Activated CD4-positive, alpha-beta T cell treated with anti-CD3 and anti-CD28 coated beads, Interleukin-2, Interleukin-4, amounts not matched to agents 100 ng/mL and 50 ng/mL, durations not matched to agents 16 hours and 8 hours (primary cell): ENCODE data around the gene TBCE.
A peak's percentile ranks its signal among the peaks of the same experiment; 100 is the strongest.

ENCODE experiments used
- DNase-seq: peaks from one replicate; pipeline ENCODE4 v3.0.0-alpha.2; 2020; ENCODE audit warnings: low spot score

Gene TBCE, protein sequence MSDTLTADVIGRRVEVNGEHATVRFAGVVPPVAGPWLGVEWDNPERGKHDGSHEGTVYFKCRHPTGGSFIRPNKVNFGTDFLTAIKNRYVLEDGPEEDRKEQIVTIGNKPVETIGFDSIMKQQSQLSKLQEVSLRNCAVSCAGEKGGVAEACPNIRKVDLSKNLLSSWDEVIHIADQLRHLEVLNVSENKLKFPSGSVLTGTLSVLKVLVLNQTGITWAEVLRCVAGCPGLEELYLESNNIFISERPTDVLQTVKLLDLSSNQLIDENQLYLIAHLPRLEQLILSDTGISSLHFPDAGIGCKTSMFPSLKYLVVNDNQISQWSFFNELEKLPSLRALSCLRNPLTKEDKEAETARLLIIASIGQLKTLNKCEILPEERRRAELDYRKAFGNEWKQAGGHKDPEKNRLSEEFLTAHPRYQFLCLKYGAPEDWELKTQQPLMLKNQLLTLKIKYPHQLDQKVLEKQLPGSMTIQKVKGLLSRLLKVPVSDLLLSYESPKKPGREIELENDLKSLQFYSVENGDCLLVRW

DNA sequence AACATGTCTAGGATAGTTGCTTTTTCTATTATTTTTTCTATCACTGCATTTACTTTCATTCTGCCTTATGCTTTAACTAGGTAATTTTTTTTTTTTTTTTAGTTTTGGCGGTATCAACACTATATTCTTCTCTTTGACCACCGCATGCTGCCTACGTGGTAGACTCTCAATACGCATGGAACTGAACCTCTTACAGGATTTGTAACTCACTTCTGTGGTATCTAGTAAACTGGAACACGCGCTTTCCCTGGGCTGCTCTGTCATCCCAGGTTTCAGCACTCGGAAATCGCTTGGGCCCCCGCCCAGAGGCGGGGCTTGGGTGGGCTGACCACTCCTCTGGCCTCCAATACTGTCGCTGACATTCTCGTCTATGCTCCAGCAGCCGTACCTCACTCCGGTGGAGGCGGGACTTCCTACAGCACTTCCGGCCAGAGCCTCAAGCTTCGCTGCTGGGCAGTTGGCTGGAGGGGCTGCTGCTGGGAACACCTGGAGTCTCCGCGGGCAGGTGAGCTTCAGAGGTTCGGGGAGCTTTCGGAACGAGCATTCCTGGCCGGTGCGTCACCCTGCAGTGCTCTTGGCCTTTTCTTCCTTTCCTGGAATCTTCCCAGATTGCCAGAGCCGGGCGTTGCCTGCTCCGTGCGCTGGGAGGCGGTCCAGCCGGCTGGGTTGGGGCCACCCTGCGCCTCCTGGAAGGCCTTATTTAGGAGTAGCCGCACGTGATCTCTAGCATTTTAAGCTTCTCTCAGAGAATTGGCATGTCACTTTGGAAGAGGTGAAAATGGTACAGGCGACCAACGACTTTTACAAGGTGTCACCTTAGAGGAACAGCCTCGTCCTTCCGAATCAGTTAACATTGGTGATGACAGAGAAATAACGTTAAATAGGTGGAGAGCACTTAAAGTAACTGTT is at the start of gene TBCE:
Gene TBCE (plus strand): TSS at position 428 of the 909 bp plus-strand sequence. CDS start 12,623 bp downstream, outside the sequence.
- DNase-seq, result peak; percentile 93

DNA sequence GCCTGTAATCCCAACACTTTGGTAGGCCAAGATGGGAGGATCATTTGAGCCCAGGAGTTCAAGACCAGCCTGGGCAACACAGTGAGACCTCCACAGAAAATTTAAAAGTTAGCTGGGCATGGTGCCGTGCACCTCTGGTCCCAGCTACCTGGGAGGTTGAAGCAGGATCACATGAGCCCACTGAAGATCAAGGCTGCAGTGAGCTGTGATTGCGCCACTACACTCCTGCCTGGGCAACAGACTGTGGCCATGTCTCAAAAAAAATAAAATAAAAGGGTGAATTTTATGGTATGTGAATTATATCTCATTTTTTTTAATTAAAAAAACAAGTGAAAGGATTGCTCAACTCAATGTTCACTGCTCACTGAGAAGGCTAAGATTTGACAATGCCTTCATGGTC is 48.0 kb upstream of the TBCE start:
- no peak for DNase-seq

DNA sequence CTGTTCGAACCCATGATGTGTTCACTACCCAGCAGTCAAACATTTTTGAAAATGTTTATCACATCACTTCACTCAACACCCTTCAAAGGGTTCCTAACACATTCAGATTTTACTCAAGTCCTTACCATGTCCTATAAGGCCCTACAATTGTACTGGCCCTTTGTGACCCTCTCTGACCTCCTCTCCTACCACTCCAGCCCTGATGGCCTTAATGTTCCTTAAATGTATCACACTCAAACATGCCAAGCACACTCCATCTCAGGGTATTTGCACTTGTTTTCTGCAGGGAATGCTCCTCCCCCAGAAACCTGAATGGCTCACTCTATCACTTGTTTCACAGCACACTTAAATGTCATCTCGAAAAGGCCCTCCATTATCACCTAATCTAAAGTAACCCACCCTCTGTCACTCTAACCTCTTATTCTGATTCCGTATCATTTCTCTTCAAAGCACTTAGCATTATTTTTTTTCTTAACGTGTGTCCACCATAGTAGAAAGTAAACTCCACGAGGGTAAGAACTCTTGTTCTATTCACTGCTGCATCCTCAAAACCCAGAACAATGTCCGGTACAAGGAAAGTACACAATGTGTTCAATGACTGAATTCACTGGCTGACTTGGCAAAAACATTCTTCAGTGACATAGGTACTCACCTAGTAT is 46.6 kb upstream of the TBCE start:
- DNase-seq, result no peak

DNA sequence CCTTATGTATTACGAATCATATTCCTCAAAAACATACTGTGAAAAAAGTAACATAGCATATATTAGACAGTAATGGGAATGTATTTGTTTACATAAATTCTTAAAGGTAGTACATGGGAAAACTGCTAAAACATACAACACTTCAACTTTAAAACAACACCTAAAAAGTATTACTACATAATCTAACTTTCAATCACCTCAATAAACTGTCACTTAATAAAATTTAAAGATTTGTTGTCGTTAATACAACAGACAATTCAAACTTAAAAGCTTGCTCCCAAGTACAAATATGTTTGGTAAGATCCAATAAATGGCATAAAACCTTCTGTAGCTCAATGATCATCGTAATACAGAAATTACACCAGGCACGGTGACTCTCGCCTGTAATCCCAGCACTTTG is 42.9 kb upstream of the TBCE start:
- DNase-seq, result no peak

DNA sequence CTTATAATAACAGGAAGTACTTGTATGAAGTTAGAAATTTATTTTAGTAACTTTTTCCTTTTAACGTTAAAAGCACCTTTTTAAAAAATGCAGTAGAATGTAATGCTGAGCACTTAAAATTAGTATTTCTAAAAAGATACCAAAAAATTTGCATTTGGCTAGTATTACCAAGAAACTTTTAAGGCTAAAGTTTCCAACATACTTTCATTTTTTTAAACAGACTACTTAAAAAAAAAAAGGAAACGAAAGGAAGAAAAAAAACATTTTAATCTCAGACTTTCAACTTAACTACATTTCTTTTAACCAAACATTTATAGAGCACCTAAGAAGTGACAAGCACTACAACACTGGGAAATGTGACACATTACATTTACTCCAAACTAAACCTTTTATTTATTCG is 42.1 kb upstream of the TBCE start:
- DNase-seq, result no peak

DNA sequence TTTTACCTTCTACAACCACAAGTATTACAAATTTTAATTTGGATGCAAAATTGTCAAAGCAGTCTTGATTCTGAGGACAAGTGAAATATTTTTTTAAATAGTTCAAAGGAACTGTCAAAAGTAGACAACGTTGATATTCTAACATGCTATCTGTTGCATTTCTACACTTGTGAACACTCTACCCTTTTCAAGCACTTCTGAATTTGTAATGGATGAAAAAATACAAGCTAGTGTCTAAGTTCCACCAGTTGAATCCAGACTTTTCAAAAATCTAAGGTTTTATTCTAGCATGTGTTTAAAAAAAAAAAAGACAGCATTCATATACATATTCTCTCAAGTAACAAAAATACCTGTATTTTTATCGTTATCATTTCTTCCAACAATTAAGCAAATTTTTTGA is 41.4 kb upstream of the TBCE start:
- no peak for DNase-seq

DNA sequence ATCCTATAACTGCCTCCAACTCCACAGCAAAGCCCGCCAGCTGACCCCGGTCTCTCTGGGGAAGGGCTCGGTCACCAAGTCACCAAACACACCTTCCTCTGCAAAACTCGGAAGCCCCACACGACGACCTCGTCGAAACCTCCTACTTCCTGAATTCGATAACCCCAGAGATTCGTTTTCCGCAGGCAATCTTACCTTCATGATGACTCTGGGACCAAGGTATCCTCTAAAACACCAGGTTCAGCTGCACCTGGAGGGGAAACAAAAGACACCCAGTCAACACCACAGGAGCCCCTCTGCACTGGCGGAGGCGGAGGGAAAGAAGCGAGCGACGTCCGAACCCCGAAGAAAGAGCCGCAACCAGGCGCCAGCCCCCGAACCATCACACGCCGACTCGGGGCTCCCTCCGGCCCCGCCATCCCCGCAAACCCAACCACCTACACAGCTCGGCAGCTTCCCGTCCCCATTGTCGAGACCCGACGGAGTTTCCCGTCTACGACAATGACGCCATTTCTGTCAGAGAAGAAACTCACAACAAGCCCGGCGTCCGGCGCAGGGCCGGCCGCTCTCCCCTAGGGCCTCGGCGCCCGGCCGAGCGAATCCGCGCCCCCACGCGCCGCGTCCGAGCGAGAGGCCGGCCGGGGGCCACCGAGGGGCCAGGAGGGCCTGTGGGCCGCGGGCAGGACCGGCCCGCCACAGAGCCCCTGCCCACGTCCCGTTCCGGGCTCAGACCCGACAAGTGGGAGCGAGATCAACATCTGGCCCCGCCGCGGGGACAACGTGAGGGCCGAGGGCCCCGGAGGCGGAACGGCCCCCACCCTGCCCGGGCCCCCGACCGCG is 40.3 kb upstream of the TBCE start:
- DNase-seq, result peak; percentile 51

DNA sequence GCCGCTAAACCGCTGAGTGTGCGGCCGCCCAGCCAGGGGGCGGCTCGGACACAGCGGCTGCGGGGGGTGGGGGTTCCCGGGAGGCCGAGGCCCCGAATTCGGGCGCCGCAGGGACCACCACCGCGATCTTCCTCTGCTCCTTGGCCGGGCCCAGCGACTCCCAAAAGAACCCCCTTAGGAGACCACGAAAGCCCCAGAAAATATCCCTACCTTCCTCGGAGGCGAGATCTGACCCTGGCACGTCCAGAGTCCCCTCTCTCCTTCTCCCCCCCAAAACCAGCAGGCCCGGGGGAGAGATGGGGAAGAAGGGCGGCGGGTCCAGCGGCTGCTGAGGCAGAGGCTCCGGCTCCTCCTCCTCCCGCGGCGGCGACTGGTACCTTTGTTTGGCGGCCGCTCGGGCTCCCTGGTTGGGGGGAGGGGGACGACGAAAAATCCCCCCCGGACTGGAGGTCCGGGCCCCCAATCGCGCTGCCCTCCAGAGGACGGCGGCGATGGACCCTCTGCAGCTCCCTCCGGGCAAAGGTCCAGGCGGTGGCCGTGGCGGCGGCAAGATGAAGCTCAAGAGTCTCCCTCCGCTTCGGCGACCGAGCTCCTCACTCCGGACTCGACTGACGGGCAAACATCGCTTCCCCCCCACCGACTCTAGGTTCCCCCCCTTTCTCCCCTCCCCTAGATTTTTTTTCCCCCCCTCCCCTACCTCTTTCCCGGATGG is 39.5 kb upstream of the TBCE start, which contains the start of gene ARID4B:
Gene ARID4B (minus strand): TSS at position 621 of the 712 bp plus-strand sequence. CDS start 1,260 bp downstream, outside the sequence.
- DNase-seq, result no peak

DNA sequence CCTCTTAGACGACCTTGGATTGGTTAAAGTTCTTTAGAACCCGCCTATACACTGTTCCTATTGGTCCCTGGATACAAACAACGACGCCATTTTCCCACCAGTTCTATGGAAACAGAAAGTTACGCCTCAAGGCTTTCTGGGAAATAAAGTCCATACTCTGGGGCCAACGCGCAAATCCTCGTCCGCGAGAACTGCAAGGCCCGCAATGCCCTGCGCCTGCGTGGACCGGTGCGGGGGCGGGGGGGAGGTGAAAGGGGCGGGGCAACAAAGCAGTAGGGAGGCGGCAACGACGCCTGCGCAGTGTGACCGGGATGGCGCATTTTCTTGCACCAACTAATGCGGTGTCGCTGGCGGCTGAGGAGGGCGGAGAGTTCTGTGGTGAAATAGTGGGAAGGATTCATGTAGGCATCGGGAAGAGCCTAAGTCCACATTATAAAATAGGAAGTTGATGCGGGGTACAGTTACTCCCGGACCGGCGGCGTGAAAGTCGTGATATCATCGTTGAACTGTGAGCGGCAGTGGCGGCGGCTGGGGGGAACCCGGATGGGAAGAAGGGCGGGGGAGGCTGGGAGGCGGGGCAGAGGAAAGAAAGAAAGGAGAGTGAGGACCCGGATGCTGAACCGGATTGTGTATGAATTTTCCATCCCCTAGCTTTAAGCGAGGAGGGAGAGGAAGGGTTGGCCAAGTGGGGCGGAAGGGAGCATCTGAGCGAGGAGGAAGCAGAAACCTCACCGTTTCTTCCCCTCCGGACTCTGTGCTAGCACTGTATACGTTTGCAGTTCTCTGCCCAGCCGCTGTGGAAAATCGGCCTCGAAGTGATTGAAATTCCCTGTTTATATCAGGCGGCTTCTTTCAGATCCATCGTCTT is 38.7 kb upstream of the TBCE start, which contains the start of gene GGPS1:
Gene GGPS1 (plus strand): TSS at position 300 of the 868 bp plus-strand sequence. CDS start 6,695 bp downstream, outside the sequence.
- DNase-seq, result peak; percentile 99

DNA sequence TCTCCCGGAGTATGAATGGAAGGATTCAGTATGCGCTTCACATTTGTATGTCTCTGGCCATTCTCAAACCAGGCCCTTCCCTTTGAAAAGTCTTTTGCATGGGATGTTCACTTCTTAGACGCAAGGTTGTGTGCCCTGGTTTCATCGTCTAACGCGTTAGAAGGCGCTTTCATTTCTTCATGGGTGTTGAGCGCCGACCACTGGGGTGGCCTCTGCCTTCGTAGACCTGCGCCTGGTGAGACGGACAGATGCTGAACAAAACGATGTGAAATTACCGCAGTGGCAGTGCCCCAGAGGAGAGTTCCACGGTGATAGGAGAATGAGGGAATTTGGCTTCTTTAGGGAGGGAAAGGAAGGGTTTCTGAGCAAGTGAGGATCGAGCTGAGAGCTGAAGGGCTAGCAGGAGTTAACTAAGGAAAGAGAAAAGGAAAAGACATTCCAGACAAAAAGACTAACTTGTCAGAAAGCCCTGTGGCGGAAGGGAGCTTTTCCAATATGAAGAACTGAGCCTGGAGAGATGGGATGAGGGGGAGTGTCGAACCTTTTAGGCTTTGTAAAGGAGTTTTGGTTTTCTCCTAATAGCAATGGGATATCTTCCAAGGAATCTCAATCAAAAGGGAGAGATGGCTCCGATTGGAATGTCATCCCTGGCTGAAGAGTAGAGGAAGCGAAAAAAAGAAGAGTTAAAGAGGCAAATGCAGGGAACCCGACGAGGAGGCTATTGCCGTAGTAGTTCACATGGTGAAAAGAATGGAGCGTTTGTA is 37.9 kb upstream of the TBCE start:
- DNase-seq, result peak; percentile 31

DNA sequence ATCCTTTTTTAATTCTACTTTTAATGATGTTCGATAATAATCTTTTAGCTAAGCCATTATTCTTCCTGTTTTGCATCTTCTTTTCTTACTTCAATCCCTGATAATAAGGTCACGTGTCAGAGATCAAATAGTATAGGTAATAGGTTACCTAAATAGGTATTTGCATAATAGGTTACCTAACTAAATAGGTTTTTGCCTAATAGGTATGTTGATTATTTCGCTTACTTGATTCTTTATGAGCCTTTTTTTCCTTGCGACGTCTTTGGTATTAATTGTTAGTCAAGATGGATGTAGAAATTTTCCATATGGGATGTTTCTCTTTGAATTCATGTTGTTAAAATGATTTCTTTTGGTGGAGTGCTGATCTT is 36.3 kb upstream of the TBCE start:
- no peak for DNase-seq

DNA sequence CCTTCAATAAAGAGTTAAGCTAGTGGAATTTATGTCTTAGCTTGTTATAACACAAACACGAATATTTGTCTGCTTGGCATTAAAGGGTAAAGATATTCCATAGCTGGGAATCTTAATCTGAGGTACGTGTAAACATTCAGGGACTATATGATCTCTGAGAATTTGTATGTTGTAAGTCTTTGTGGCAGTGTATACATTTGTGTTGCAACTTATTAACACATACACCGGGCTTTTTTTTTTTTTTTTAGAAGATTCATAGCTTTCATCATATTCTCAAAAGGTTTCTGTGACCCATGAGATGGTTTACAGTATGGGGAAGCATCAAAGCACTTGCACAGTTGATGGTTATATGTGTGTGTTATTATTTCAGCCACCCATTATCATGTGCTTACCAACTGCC is 35.8 kb upstream of the TBCE start:
- no peak for DNase-seq

DNA sequence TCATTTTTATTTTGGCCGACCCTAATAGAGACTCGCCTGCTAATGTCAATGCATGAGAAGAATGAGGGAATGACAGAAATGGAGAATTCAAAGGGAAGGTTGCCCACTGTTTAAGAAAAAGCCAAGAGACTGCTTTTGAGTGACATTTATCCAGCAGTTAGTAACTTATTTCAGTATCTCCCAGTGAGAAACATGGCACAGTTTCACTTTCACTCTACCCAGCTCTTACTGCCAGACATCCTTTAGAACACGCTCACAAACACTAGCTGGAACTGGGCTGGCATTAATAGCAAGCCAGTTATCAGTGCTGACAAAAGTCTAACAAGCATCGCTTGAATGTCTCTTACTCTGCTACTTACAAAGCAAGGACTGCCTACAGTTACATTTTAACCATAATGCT is 30.3 kb upstream of the TBCE start:
- DNase-seq, result peak; percentile 37

DNA sequence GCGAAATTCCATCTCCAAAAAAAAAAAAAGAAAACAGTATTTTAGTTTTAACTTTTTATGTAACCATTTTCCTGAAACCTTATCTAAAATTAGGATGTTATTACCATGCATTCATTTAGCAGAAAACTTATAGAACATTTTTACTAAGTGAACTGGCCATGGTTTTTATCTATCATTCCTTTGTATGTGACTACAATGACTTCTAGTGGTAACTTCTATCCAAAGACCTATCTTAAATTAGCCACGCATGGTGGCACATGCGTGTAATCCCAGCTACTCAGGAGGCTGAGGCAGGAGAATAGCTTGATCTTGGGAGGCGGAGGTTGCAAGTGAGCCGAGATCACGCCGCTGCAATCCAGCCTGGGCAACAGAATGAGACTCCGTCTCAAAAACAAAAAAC is 27.5 kb upstream of the TBCE start:
- no peak for DNase-seq

DNA sequence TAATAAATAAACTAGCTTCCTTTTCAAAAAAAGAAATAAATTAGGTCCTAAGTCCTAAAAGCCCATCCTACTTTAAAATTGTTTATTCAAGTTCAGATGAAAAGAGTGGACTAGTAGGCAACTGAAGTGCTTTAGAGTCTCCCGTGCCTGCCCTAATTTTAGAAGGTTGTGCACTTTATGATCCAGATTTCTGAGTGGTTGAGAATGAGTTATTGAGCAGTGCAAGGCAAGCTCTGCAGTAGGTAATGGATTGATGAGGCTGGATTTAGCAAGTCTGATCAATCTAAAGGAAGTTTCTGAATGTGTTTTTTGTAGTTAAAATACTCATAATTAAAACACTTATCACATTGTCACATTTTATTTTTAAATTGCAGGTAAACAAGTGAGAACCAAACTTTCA is 25.9 kb upstream of the TBCE start:
- DNase-seq, result no peak

DNA sequence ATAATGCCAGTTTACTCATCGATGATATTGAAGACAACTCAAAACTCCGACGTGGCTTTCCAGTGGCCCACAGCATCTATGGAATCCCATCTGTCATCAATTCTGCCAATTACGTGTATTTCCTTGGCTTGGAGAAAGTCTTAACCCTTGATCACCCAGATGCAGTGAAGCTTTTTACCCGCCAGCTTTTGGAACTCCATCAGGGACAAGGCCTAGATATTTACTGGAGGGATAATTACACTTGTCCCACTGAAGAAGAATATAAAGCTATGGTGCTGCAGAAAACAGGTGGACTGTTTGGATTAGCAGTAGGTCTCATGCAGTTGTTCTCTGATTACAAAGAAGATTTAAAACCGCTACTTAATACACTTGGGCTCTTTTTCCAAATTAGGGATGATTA is 25.2 kb upstream of the TBCE start:
- no peak for DNase-seq

DNA sequence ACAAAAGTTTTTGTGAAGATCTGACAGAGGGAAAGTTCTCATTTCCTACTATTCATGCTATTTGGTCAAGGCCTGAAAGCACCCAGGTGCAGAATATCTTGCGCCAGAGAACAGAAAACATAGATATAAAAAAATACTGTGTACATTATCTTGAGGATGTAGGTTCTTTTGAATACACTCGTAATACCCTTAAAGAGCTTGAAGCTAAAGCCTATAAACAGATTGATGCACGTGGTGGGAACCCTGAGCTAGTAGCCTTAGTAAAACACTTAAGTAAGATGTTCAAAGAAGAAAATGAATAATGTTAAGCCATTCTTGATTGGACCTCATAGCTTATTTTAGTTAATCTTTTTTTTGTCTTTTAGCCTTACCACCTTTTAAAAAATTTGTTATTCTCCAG is 24.8 kb upstream of the TBCE start:
- no peak for DNase-seq

DNA sequence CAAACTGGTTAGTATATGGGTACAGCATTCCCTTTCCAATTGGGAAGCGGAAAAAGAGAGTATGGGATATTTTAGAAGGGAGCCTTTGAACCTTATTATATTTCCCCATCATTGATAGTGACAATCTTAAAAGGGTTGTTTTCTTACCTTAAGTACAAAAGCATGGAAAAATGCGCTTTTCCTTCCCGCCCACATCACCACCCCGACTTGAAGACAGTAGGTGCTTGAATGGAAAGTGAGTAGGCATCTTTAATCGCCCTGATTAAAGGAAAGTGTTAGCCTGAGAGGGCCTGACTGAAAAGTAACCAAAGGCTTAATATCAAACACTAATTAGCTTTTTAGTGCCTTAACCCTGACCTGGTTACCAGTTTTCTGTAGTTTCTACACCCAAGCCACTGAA is 23.5 kb upstream of the TBCE start:
- no peak for DNase-seq

DNA sequence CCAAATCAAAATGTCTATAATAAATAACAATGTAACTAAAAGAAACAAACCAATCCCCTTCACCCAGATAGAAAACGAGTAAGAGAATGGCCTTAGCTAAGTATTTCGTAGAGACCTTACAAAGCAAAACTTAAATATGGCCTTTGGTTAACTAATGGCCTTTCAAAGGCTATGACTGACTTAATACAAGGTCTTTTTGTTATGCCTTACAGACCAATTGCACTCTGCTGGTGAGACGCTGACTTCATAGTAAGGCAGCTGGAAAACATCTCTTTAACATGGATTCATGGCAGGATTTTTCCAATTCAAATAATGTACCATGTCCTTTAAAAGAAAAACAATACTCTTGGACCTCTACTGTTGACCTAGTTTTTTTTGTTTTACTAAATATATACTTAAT is 15.8 kb upstream of the TBCE start:
- DNase-seq, result no peak
